Adrenal gland (tissue), 5 donors: ENCODE results near the gene TCEANC.

Experiments
- POLR2A ChIP-seq, 2 donors: fragments of 450-650 bp; IDR thresholded peaks; one replicate each; pipeline ENCODE4 v1.6.1; 2017; ENCODE audit warnings: antibody characterized with exemption in 2 of 2, mild to moderate bottlenecking in 2 of 2, moderate library complexity in 1 of 2
- TF ChIP-seq, protein P1 (sequence below), 6 experiments: fragments of 450-650 bp in 4 of 6; fragments of 200-600 bp in 2 of 6; sonication (generic) in 1 of 6; IDR thresholded peaks; 1 replicate in 5 of 6; 2 replicates in 1 of 6; pipeline versions ENCODE4 v1.5.1 to v1.8.0; 2016 to 2021; ENCODE audit warnings: antibody characterized with exemption in 6 of 6, mild to moderate bottlenecking in 2 of 6, moderate library complexity in 1 of 6
- donor health status: DM: no; HTN: no; CAD: no.

- TF ChIP-seq, protein P1, sequence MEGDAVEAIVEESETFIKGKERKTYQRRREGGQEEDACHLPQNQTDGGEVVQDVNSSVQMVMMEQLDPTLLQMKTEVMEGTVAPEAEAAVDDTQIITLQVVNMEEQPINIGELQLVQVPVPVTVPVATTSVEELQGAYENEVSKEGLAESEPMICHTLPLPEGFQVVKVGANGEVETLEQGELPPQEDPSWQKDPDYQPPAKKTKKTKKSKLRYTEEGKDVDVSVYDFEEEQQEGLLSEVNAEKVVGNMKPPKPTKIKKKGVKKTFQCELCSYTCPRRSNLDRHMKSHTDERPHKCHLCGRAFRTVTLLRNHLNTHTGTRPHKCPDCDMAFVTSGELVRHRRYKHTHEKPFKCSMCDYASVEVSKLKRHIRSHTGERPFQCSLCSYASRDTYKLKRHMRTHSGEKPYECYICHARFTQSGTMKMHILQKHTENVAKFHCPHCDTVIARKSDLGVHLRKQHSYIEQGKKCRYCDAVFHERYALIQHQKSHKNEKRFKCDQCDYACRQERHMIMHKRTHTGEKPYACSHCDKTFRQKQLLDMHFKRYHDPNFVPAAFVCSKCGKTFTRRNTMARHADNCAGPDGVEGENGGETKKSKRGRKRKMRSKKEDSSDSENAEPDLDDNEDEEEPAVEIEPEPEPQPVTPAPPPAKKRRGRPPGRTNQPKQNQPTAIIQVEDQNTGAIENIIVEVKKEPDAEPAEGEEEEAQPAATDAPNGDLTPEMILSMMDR (IDR thresholded peaks at IDR 0.05) = no peak
- no peak for TF ChIP-seq POLR2A (IDR thresholded peaks at IDR 0.05)
Observed at GRCh38 chrX:13666836-13667235, 13.9 kb downstream of the TCEANC start.
